GM21390 (cell line): Measurements from ENCODE around the gene GAREM2.

Experiments used
- ATAC-seq: cut with Tn5 transposase; IDR thresholded peaks from one replicate; pipeline ENCODE4 v1.9.1; 2021; ENCODE audit not compliant: unreplicated experiment

The GAREM2 gene

GRCh38 chr2:26229595-26229994 is 56.7 kb downstream of the GAREM2 start:
- ATAC-seq = no peak

DNA sequence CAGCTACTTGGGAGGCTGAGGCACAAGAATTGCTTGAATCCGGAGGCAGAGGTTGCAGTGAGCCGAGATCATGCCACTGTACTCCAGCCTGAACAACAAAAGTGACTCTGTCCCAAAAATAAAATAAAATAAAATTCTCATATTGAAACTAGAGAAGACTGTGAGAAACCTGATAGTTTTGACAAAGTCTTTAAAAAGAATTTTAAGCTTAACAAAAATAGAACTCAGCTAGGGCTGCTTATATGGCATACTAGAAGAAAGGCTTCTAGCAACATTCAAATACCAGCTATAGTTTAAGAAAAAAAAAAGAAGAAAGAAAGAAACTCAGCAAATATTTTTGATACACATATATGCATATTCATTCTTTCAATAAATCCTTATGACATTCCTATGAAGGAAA is 57.9 kb downstream of the GAREM2 start:
- no peak for ATAC-seq

DNA sequence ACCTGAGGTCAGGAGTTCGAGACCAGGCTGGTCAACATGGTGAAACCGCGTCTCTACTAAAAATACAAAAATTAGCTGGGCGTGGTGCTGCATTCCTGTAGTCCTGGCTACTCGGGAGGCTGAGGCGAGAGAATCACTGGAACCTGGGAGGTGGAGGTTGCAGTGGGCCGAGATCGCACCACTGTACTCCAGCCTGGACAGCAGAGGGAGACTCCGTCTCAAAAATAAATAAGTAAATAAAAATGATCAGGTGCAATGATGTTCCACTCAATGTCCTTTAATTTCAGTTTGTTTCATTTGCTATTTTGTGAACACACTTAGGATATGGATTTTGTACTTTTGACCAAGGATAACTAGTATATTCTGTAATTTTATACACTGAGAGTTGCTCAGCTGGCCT is 62.2 kb downstream of the GAREM2 start:
- ATAC-seq = no peak

DNA sequence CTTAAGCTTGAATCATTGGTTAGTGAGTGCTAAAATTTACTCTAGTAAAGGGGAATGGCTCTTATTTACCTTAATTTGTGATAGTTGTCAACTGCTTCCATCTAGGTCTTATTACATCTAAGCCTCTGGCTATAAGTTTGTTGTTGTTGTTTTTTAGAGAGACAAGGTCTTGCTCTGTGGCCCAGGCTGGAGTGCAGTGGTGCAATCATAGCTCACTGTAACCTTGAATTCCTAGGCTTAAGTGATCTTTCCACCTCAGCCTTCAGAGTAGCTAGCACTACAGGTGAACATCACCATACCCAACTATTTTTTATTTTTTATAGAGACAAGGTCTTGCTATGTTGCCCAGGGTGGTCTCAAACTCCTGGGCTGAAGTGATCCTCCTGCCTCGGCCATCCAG is 65.0 kb downstream of the GAREM2 start:
- ATAC-seq = no peak

- no peak for ATAC-seq
Observed at GRCh38 chr2:26238311-26238958, 65.5 kb downstream of the GAREM2 start.
